HG03565 (cell line): ENCODE measurements around the gene CLCA4.

ENCODE experiments used
- ATAC-seq: cut with Tn5 transposase; IDR thresholded peaks from one replicate; pipeline ENCODE4 v1.9.1; 2021; ENCODE audit warnings: mild to moderate bottlenecking, moderate library complexity; ENCODE audit not compliant: unreplicated experiment

The CLCA4 gene, protein sequence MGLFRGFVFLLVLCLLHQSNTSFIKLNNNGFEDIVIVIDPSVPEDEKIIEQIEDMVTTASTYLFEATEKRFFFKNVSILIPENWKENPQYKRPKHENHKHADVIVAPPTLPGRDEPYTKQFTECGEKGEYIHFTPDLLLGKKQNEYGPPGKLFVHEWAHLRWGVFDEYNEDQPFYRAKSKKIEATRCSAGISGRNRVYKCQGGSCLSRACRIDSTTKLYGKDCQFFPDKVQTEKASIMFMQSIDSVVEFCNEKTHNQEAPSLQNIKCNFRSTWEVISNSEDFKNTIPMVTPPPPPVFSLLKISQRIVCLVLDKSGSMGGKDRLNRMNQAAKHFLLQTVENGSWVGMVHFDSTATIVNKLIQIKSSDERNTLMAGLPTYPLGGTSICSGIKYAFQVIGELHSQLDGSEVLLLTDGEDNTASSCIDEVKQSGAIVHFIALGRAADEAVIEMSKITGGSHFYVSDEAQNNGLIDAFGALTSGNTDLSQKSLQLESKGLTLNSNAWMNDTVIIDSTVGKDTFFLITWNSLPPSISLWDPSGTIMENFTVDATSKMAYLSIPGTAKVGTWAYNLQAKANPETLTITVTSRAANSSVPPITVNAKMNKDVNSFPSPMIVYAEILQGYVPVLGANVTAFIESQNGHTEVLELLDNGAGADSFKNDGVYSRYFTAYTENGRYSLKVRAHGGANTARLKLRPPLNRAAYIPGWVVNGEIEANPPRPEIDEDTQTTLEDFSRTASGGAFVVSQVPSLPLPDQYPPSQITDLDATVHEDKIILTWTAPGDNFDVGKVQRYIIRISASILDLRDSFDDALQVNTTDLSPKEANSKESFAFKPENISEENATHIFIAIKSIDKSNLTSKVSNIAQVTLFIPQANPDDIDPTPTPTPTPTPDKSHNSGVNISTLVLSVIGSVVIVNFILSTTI

DNA sequence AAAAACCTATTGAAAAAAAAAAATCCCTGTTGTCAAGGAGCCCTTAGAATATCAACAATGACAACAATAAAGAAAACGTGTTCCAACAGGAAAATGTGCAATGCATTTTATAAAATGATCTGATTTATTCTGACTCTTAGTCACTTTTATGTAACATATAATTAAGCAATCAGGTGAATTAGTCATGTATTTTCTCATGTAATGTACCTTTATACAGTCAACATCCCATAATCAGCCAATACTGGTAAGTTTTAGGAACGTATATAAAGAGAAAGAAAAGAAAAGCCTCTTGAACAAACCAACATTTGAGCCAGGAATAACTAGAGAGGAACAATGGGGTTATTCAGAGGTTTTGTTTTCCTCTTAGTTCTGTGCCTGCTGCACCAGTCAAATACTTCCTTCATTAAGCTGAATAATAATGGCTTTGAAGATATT lies at the start of gene CLCA4:
Gene CLCA4, plus strand, starts transcription at position 292 of the 435 bp plus-strand sequence. Its CDS starts 42 bp downstream, at position 334.
- ATAC-seq, result no peak

DNA sequence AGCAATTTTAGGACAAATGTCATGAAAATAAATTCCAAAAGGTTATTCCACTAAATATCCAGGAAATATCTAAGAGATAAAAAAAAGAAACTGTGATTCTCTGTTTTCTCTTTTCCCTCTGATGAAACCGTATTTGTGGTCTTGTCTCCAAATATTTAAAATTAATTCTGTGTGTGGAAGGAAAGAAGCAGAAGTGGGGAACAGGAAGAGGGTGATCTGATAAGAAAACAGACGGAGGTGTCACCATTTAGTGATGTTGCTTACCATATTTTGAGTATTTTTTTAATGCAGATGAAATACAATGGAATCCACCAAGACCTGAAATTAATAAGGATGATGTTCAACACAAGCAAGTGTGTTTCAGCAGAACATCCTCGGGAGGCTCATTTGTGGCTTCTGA lies 48.6 kb upstream of the CLCA4 start:
- no peak for ATAC-seq

DNA sequence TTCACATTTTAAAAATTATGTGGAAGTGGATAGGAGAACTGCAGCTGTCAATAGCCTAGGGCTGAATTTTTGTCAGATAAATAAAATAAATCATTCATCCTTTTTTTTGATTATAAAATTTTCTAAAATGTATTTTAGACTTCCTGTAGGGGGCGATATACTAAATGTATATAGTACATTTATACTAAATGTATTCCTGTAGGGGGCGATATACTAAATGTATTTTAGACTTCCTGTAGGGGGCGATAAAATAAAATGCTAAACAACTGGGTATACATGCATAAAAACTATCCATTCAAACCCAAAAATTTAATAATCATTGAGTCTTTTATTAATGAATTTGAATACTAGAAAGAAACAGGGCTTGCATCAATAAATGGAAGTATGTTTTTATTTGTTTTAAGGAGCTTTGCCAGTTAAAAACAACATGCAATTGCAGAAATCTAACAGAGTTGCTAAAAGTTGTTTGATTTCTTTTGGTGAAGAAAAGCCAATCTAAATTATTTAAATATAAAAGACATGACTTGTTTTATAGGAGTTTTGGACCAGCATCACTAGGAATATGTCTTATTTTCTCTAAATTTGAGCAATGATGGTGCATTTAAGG lies 46.8 kb upstream of the CLCA4 start:
- ATAC-seq, result peak; percentile 48

GRCh38 chr1:86500714-86501113 lies 46.2 kb upstream of the CLCA4 start:
- no peak for ATAC-seq

GRCh38 chr1:86502125-86502646 lies 44.7 kb upstream of the CLCA4 start:
- ATAC-seq, result peak; percentile 56

GRCh38 chr1:86502721-86503405 lies 44.0 kb upstream of the CLCA4 start:
- no peak for ATAC-seq

DNA sequence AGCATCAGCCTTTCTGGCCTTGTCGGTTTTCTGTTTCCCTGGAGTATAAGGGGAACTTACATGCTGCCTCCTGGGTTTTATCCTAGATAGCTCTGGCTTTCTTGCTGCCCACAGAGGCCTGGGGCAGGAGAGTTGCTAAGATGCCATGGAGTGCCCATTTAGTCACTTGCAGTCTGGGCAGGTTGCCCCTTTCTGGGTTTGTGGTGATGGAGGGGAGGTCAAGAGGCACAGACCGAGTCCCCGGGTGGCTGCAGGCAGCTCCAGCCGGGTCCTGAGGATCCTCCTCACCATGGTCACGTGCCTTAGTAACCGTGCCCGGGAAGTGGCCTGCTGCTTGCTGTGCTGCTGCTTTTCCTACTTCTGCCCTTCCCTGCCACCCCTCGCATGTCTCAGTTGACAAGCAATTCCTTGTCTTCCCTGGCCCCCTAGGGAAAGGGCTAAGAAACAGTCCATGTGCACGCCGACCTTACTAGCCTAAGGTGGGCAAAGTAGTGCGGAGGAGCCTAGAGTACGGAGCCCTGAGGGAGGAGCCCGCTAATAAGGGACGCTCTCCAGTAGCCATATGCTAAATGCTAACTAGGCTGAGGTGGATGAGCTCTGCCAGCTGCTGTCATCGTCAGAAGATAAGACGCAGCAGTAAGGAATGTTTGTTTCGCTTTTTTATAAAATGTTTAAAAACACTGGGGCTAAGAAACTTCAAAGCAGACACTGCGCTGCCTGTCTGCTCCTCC lies 43.3 kb upstream of the CLCA4 start:
- no peak for ATAC-seq

DNA sequence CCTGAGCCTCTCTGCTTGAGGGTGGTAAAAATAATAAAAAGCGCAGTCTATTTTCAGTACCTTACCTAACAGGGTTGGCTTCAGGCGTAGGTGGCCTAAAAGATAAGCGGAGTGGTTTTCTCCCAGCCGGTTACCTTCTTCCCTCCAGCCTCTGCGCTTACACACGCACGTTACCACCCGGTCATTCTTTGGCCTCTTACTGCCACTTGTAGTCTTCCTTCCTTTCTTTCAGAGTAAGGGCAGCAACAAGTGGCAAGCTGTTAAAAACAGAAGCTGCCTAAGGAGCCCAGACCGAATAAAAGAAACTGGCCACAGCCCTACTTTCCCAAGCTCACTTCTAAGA lies 42.8 kb upstream of the CLCA4 start:
- ATAC-seq, result no peak

GRCh38 chr1:86504895-86505563 lies 41.8 kb upstream of the CLCA4 start:
- ATAC-seq, result no peak

DNA sequence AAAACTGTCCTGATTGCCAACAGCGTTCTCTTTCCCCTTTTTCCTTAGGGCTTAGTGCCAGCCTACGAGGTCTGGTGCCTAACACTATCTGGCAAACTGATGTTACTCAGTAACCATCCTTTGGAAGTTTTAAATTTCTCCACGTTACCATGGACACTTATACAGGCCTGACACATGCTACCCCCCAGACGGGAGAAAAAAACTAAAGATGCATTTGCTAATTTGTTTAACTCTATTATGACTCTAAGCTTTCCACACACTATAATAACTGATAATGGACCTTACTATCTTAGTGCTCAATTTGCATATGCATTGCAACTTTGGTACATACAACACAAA lies 41.3 kb upstream of the CLCA4 start:
- ATAC-seq, result no peak

DNA sequence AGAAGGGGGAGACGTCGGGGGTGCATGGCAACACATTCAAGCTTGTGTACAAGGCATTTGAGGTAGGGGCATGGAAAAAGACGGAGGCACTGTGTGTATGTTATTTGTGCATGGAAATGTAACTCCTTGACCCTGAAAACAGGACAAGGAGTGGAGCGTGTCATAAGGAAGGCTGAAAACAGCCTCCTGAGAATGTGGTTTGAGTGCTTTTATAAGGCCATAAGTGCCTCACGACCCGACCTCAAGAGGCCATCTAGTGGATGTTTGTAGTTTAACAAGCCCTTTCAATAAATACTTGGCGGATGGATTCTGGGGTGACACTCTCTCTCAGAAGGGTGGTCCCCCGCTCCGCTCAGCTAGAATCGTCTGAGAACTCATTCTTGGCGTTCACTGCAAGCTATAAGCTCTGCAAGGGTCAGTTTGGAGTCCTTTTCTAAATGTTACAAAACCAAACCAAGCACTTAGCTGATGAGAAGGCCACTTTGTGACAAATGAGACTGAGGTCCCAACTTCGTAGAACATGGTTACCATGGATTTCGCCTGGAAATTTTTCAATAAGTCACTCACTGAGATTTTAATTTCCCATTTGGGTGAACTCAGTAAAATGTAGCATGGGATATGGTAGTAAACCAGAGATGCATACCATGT lies 38.8 kb upstream of the CLCA4 start:
- ATAC-seq, result no peak

GRCh38 chr1:86508583-86508969 lies 38.3 kb upstream of the CLCA4 start:
- no peak for ATAC-seq

DNA sequence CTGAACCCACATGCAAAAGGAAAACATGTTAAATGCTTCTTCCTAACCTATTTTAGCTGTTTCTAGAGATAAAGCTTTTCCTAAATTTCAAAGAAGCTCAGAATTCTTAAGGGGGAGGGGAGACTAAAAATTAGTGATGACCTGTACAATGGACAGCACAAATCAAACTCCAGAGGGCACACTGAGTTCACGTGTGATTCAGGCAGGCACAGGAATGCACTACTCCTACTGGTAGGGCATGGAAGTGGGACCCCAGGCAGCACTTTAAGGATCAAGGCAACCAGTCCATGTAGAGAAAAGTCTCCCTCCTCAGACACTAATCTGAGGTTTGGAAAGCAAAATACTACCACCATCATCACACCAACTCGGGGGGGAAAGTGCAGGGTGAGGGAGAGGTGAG lies 31.3 kb upstream of the CLCA4 start:
- ATAC-seq, result no peak

GRCh38 chr1:86516335-86516734 lies 30.5 kb upstream of the CLCA4 start:
- no peak for ATAC-seq

DNA sequence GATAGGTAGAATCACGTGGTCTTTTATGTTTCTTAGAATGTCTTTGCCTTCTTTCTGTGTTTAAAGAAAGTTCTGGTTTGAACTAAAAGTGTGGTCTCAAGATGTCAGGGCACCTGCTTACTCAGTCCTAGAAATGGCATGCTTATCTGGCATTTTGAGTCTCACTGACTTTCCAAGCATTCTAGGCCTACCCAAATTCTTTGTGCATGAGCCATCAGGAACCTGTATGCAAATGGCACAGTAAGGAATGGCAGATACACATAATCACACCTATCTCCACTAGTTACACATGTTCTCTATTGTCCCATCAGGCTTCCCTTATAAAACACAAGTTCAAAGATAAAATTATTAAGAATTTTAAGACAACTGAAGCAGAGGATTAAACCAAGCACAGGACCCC lies 29.5 kb upstream of the CLCA4 start:
- ATAC-seq, result no peak

GRCh38 chr1:86520789-86521521 lies 25.9 kb upstream of the CLCA4 start:
- ATAC-seq, result no peak

DNA sequence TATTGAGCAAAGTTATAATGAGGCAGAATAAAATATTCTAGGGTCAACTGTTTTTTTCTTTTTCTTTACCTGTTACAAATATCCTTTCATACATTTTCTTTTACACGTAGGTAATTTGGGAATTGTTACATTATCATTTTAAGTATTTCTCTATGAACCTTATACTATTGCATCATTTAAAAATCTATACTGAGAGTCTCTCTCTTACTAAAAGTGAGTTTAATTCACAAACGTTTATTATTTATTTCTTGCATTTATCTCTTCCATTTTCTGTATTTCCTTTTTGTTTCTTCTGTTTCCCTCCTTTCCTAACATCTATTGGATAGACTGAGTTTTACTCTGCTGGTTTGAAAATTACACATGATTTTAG lies 25.4 kb upstream of the CLCA4 start:
- ATAC-seq, result no peak

DNA sequence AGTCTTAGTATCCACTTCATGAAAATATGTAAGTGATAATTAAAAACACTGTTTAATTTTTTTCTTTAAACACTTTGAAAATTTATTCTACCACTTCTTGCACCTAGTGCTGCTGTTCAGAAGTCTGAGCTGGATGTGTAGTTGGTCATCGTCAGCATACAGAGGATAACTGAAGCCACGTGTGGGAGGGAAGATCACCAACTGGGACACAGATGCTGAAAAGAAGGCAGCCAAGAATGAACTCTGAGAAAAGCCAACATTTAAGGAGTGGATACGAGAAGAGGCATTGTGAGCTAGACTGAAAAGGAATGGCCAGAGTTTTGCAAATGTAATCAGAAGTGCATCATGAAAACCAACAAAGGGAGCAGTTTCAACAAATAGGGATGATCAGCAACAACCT lies 24.6 kb upstream of the CLCA4 start:
- no peak for ATAC-seq
